HCT116 (cell line): ENCODE results near the gene SYNGAP1. TPM values are rescaled to one million over a fixed set of nuclear protein-coding genes. Genes with fewer than 3 reads are reported as not detected.

ENCODE experiments used
- ATAC-seq: fragments of 200-7000 bp; cut with Tn5 transposase; 2 replicates; pipeline ENCODE4 v1.9.1; 2020; ENCODE audit warnings: mild to moderate bottlenecking, moderate library complexity
- BruUV-seq: library from RNA; stranded (reverse); fragments of 400-500 nt; replicated peaks from 2 replicates; lab custom pipeline; 2021; lab: Mats Ljungman, UMichigan
- CTCF ChIA-PET: fragments of 300-600 bp; sonication (Branson Sonifier 250); formaldehyde crosslinking; loops from one replicate; lab custom pipeline; 2021; ENCODE audit warnings: antibody characterized with exemption; lab: Charles Lee
- POLR2A ChIA-PET: fragments of 300-600, 350-600 bp; sonication (Branson Sonifier 250); formaldehyde crosslinking; loops from one replicate; lab custom pipeline; 2021; ENCODE audit warnings: antibody characterized with exemption; lab: Charles Lee
- RAD21 ChIA-PET, 2 experiments: fragments of 300-600 bp; sonication (Branson Sonifier 250); formaldehyde crosslinking; loops; one replicate each; lab custom pipeline; 2023; ENCODE audit warnings: low total read pairs in 2 of 2; ENCODE audit not compliant: uncharacterized antibody in 2 of 2, unreplicated experiment in 2 of 2, low non-redundant PET in 1 of 2; lab: Charles Lee
- DNase-seq: peaks from one replicate; pipeline ENCODE4 v3.0.0-alpha.2; 2010; ENCODE audit warnings: low read depth, low spot score
- H2AFZ ChIP-seq: fragments of 200-600 bp; shearing (Covaris generic), sonication (generic); 2 replicates; pipeline ENCODE4 v1.6.1; 2017; ENCODE audit warnings: low read depth, mixed run types, mixed read lengths, antibody characterized with exemption, low read length; ENCODE audit not compliant: poor library complexity, severe bottlenecking
- H3K27ac ChIP-seq: 2 replicates; pipeline ENCODE4 v1.5.1; 2012; ENCODE audit warnings: low read depth, low read length
- H3K27me3 ChIP-seq: fragments of 200-600 bp; sonication (generic); 2 replicates; pipeline ENCODE4 v1.6.1; 2016; ENCODE audit warnings: mixed run types, low read length, mixed read lengths; ENCODE audit not compliant: insufficient read depth
- H3K36me3 ChIP-seq, 2 experiments: fragments of 200-500 bp in 1 of 2; fragments of 200-600 bp in 1 of 2; sonication (Bioruptor generic) in 1 of 2; sonication (generic) in 1 of 2; 2 replicates each; pipeline versions ENCODE4 v1.5.1 to v1.6.1; 2014 to 2016; ENCODE audit warnings: low read length in 2 of 2, inconsistent platforms in 1 of 2, mixed read lengths in 1 of 2, mixed run types in 1 of 2; ENCODE audit not compliant: insufficient read depth in 2 of 2, control insufficient read depth in 1 of 2
- H3K4me1 ChIP-seq, 2 experiments: fragments of 200-600 bp in 1 of 2; sonication (generic) in 1 of 2; 2 replicates each; pipeline versions ENCODE4 v1.5.1 to v1.6.1; 2012 to 2017; ENCODE audit warnings: low read length in 2 of 2, inconsistent platforms in 1 of 2, mild to moderate bottlenecking in 1 of 2, mixed read lengths in 1 of 2, mixed run types in 1 of 2, moderate library complexity in 1 of 2; ENCODE audit not compliant: insufficient read depth in 2 of 2, control insufficient read depth in 1 of 2
- H3K4me2 ChIP-seq: fragments of 200-600 bp; sonication (generic); 2 replicates; pipeline ENCODE4 v1.6.1; 2017; ENCODE audit warnings: mixed run types, low read length, mixed read lengths
- H3K4me3 ChIP-seq, 2 experiments: fragments of 200-600 bp in 1 of 2; sonication (generic) in 1 of 2; replicated peaks in 1 of 2; 2 replicates each; pipeline ENCODE4 v1.5.1; 2011 to 2016; ENCODE audit warnings: low read length in 2 of 2, control low read depth in 1 of 2, low read depth in 1 of 2, mild to moderate bottlenecking in 1 of 2, mixed read lengths in 1 of 2, mixed run types in 1 of 2
- H3K79me2 ChIP-seq: fragments of 200-600 bp; sonication (generic); 2 replicates; pipeline ENCODE4 v1.6.1; 2017; ENCODE audit warnings: mild to moderate bottlenecking, mixed run types, low read length, moderate library complexity, mixed read lengths; ENCODE audit not compliant: insufficient read depth
- H3K9ac ChIP-seq: fragments of 200-600 bp; sonication (generic); 2 replicates; pipeline ENCODE4 v1.6.1; 2016; ENCODE audit warnings: low read length, mixed read lengths
- H3K9me2 ChIP-seq: fragments of 200-600 bp; sonication (generic), shearing (Covaris generic); 2 replicates; pipeline ENCODE4 v1.6.1; 2017; ENCODE audit warnings: mixed run types, mild to moderate bottlenecking, moderate library complexity; ENCODE audit not compliant: insufficient read depth
- H3K9me3 ChIP-seq, 2 experiments: fragments of 200-500 bp in 1 of 2; fragments of 200-600 bp in 1 of 2; sonication (Bioruptor generic) in 1 of 2; sonication (generic) in 1 of 2; 2 replicates each; pipeline ENCODE4 v1.6.1; 2014 to 2017; ENCODE audit warnings: low read length in 2 of 2, mixed read lengths in 2 of 2, inconsistent platforms in 1 of 2, low read depth in 1 of 2, mild to moderate bottlenecking in 1 of 2, mixed run types in 1 of 2, moderate library complexity in 1 of 2; ENCODE audit not compliant: control insufficient read depth in 1 of 2, insufficient read depth in 1 of 2
- H4K20me1 ChIP-seq: fragments of 200-600 bp; sonication (generic), shearing (Covaris generic); 2 replicates; pipeline ENCODE4 v1.6.1; 2017; ENCODE audit warnings: mixed run types, mild to moderate bottlenecking, moderate library complexity; ENCODE audit not compliant: insufficient read depth
- ATF3 ChIP-seq: IDR thresholded peaks from 2 replicates; pipeline ENCODE4 v1.6.1; 2012
- CBX3 ChIP-seq: IDR thresholded peaks from 2 replicates; pipeline ENCODE4 v1.6.1; 2012; ENCODE audit warnings: low read depth
- CEBPB ChIP-seq: IDR thresholded peaks from 2 replicates; pipeline ENCODE4 v1.6.1; 2012; ENCODE audit warnings: low read depth
- EZH2 ChIP-seq: fragments of 200-600 bp; sonication (generic); IDR thresholded peaks from 2 replicates; pipeline ENCODE4 v1.6.1; 2017; ENCODE audit warnings: antibody characterized with exemption, mixed run types
- FOSL1 ChIP-seq: IDR thresholded peaks from 2 replicates; pipeline ENCODE4 v1.6.1; 2012; ENCODE audit warnings: low read depth
- JUND ChIP-seq: IDR thresholded peaks from 2 replicates; pipeline ENCODE4 v1.6.1; 2012
- POLR2A ChIP-seq: IDR thresholded peaks from 2 replicates; pipeline ENCODE4 v1.7.0; 2011; ENCODE audit warnings: borderline replicate concordance; ENCODE audit not compliant: insufficient read depth, insufficient read length; ENCODE audit errors: extremely low read depth
- POLR2AphosphoS5 ChIP-seq: IDR thresholded peaks from 2 replicates; pipeline ENCODE4 v1.6.1; 2011; ENCODE audit warnings: mild to moderate bottlenecking, low read depth, low read length, moderate library complexity
- REST ChIP-seq: IDR thresholded peaks from 2 replicates; pipeline ENCODE4 v1.6.1; 2012; ENCODE audit warnings: low read depth
- SIN3A ChIP-seq: IDR thresholded peaks from 2 replicates; pipeline ENCODE4 v1.6.1; 2012; ENCODE audit warnings: low read depth
- SP1 ChIP-seq: IDR thresholded peaks from 2 replicates; pipeline ENCODE4 v1.6.1; 2012; ENCODE audit warnings: low read depth
- TCF7L2 ChIP-seq: IDR thresholded peaks from 2 replicates; pipeline ENCODE4 v1.7.0; 2011; ENCODE audit warnings: borderline replicate concordance, inconsistent platforms; ENCODE audit not compliant: insufficient read depth, insufficient read length; ENCODE audit errors: extremely low read depth
- YY1 ChIP-seq: IDR thresholded peaks from 2 replicates; pipeline ENCODE4 v1.6.1; 2011; ENCODE audit warnings: low read length, low read depth, moderate library complexity, mild to moderate bottlenecking; ENCODE audit not compliant: insufficient replicate concordance; ENCODE audit errors: extremely low read depth
- ZBTB33 ChIP-seq: IDR thresholded peaks from 2 replicates; pipeline ENCODE4 v1.6.1; 2011; ENCODE audit warnings: mild to moderate bottlenecking, low read length, moderate library complexity; ENCODE audit not compliant: insufficient replicate concordance; ENCODE audit errors: extremely low read depth
- ZFX ChIP-seq: fragments of 450-650 bp; IDR thresholded peaks from 2 replicates; pipeline ENCODE4 v1.6.1; 2017
- ZNF274 ChIP-seq: fragments of 200-500 bp; sonication (Bioruptor generic); IDR thresholded peaks from 2 replicates; pipeline ENCODE4 v1.6.1; 2014; ENCODE audit warnings: mild to moderate bottlenecking, low read depth, low read length, inconsistent platforms
- intact Hi-C: fragments of 100-400 bp; cut with micrococcal nuclease; formaldehyde crosslinking; loops from 2 replicates; pipeline ENCODE4 v1.10.0; 2022
- total RNA-seq: library from RNA; stranded (reverse); gene quantifications from one replicate; pipeline ENCODE4 v1.2.1, GENCODE V29; 2021; ENCODE audit not compliant: unreplicated experiment

SYNGAP1 gene
- total RNA-seq, 1 experiment from 2014 or later = 11.5 TPM

- no peak for DNase-seq
- Histone ChIP-seq H3K9ac (no peak overlapping the region), H4K20me1 (no peaks in the 10 kb centered on the region), H3K79me2 (no peaks in the 10 kb centered on the region), H3K36me3 (no peaks in the 10 kb centered on the region), H3K4me1 (no peaks in the 10 kb centered on the region), H3K4me3 (no peak overlapping the region), H3K9me3 (no peaks in the 10 kb centered on the region), H3K4me2 (no peak overlapping the region), H3K27me3 (no peaks in the 10 kb centered on the region), H3K27ac (no peak overlapping the region), H2AFZ (no peak overlapping the region), H3K9me2 (no peaks in the 10 kb centered on the region)
- intact Hi-C loops = no loop called here
- no peak for TF ChIP-seq ZNF274
- ChIA-PET RAD21 (no interaction called here), CTCF (no interaction called here), POLR2A (no interaction called here)
- no TSS peak for BruUV-seq
- no peak for ATAC-seq
Measured at GRCh38 chr6:33497157-33497556, 77.3 kb downstream of the SYNGAP1 start.

- TF ChIP-seq ZNF274 (no peak), CEBPB (no peak), JUND (no peak), POLR2A (no peak), REST (no peak), CBX3 (no peak), ATF3 (no peak), TCF7L2 (no peak), POLR2AphosphoS5 (no peak), FOSL1 (no peak), ZBTB33 (no peak), YY1 (no peak), SIN3A (no peak), EZH2 (no peak), SP1 (no peak), ZFX (no peak)
- TF ChIP-seq, all 23 proteins: peak for 0
- Histone ChIP-seq H3K27ac (no peak overlapping the region), H4K20me1 (no peaks in the 10 kb centered on the region), H3K27me3 (no peaks in the 10 kb centered on the region), H2AFZ (no peak overlapping the region), H3K4me3 (no peak overlapping the region), H3K9ac (no peak overlapping the region), H3K9me3 (no peaks in the 10 kb centered on the region), H3K4me2 (no peak overlapping the region), H3K79me2 (no peaks in the 10 kb centered on the region), H3K36me3 (no peaks in the 10 kb centered on the region), H3K9me2 (no peaks in the 10 kb centered on the region), H3K4me1 (0 out of 4 replicates have a peak, but pooled peaks cover 0 to 2% of the 10 kb centered on the region in 2 experiments)
- RAD21 ChIA-PET = no interaction called here
- intact Hi-C loops = no loop called here
- DNase-seq (no peak), ATAC-seq (0 out of 2 replicates have a peak, but pooled peaks have one; percentile 11)
- BruUV-seq = no TSS peak
- POLR2A ChIA-PET = interaction anchor here (1.6 kb wide), 1 partner anchor 13 kb away, joined by 3 read pairs; no protein-coding TSS in a partner anchor
- CTCF ChIA-PET = no interaction called here
Measured at GRCh38 chr6:33502486-33502885, 82.6 kb downstream of the SYNGAP1 start.
